Right renal cortex interstitium (tissue), 3 donors: ENCODE measurements around the gene ACTR3. TPM values are rescaled to one million over a fixed set of nuclear protein-coding genes. Genes with fewer than 3 reads are reported as not detected.
"Not testable (repeated sequence)": the region's sequence is repeated elsewhere in the genome, so short reads cannot be mapped to it uniquely, and the experiment has no call there.

Experiments used
- DNase-seq, 3 donors: peaks; one replicate each; pipeline ENCODE4 v3.0.0-alpha.2; 2013; ENCODE audit warnings: low read depth in 3 of 3, low spot score in 2 of 3
- polyA plus RNA-seq, 3 donors: library from polyadenylated mRNA; unstranded; fragments of 120-200 nt; gene quantifications; one replicate each; pipeline ENCODE4 v1.2.1, GENCODE V29; 2013; ENCODE audit not compliant: insufficient read length in 3 of 3

The ACTR3 gene
- polyA plus RNA-seq, 3 donors: 173 to 180 (median 179) TPM

GRCh38 chr2:113899166-113899565, 9.3 kb downstream of the ACTR3 start:
- DNase-seq: no peak

- no peak for DNase-seq
These were observed 12.1 kb downstream of the ACTR3 start for GRCh38 chr2:113901943-113902342.

DNA sequence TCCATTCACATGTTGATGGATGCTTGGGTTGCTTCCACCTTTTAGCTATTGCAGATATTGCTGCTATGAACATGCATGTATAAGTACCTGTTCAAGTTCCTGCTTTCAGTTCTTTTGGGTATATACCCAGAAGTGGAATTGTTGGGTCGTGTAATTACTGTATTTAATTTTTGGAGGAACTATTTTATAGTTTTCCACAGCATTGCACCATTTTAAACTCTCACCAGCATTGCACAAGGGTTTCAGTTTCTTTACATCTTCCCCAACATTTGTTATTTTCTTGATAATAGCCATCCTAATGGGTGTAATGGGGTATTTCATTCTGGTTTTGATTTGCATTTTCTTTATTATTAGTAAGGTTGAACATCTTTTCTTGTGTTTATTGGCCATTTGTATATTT, 16.0 kb downstream of the ACTR3 start:
- no peak for DNase-seq

DNA sequence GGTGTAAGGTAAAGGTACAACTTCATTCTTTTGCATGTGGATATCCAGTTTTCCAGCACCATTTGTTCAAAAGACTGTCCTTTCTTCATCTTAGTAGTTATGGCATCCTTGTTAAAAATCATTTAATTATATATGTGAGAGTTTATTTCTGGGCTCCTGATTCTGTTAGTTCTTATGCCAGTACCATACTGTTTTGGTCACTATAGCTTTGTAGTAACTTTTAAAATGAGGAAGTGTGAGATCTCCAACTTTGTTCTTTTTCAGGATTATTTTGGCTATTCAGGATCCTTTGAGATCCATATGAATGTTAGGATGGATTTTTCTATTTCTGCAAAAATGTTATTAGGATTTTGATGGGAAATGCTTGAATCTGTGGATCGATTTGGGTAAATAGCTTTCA, 16.8 kb downstream of the ACTR3 start:
- no peak for DNase-seq

GRCh38 chr2:113907297-113907696, 17.4 kb downstream of the ACTR3 start:
- DNase-seq: no peak

DNA sequence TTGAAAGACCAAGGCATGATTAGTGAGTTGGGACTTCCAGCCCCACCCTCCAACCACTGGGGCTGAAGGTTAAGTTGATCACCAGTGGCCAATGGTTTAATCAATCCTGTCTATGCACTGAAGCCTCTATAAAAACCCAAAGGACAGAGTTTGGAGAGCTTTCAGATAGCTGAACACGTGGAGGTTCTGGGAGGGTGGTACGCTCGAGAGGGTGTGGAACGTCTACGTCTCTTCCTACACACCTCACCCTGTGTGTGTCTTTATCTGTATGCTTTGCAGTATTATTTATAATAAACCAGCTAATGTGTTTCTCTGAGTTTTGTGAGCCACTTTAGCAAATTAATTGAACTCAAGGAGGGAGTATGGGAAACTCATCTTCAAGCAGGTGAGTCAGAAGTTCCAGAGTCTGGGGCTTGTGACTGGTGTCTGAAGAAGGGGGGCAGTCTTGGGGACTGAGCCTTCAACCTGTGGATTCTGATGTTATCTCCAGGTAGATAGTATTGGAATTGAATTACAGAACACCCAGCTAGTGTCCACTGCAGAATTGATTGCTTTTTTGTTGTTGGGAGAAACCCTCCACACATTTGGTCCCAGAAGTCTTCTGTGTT, 20.3 kb downstream of the ACTR3 start:
- no peak for DNase-seq

GRCh38 chr2:113910967-113911678, 21.2 kb downstream of the ACTR3 start:
- no peak for DNase-seq

DNA sequence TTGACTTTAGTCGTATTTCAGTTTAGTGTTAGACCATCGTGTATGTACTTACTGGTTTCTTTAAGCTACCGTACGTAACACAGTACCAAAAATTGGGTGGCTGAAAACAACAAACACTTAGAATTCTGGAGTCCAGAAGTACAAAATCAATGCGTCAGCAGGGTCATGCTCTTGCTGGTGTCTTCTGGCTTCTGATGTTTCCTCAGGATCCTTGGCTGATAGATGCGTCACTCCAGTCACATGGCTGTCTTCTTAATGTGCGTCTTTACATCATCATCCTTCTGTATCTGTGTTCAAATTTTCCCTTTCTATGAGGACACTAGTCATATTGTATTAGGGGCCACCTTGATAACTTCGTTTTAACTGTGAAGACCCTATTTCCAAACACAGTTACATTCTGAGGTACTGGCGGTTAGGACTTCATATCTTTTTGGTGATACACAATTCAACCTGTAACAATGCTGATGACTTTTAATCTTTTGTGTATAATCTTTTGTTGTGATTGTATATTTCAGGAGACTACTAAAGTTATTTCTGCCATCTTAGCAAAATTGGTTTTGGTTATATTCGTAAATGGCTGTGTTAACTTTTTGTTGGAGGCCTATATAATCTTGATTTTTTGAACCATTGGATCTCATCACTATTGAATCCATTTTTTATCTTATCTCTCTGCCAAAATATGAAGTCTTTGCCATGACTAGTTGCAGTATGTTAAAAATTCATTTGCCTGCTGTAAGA, 25.4 kb downstream of the ACTR3 start:
- DNase-seq: no peak

- DNase-seq: no peak
These were observed 28.3 kb downstream of the ACTR3 start for GRCh38 chr2:113918229-113918628.

GRCh38 chr2:113920996-113921395, 31.1 kb downstream of the ACTR3 start:
- no peak for DNase-seq

GRCh38 chr2:113922335-113922734, 32.4 kb downstream of the ACTR3 start:
- DNase-seq: no peak

DNA sequence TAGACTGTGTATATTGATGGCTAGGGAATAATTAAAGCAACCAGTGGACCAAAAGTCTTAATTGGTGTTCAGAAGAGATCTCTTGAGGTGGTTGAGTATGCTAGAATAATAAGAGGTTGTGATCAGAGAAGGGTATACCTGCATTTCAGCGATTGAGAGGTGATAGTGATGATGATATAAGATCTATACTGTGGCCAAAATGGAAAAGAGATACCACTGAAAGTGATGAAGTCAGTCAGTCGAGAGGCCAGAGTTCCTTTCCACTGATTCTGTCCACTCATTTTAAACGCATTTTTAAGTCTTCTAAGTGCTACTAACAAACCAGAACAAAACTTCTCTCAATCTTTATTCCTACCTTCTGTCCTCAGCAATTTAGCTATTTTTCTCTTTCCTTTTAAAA, 32.9 kb downstream of the ACTR3 start:
- DNase-seq: no peak

DNA sequence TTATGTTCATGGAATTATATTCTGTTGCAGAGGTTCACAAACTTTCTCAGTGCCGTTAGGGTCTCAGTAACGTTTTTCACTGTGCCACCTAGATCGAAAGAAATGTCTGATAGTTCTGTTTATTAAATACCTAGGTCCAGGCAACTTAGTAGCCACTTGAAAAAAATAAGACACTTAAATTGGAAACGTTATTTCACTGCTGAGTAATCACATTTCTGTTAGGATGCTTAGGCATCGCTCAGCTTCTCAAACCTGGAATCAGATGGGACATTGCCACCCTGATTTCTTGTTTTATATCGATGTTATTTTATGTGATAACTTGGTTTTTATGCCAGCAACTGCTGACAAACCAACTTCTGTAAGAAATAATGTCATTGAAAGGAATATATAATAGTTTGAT, 36.0 kb downstream of the ACTR3 start:
- DNase-seq: no peak

GRCh38 chr2:113926314-113926713, 36.4 kb downstream of the ACTR3 start:
- no peak for DNase-seq

- no peak for DNase-seq
These were observed 40.6 kb downstream of the ACTR3 start for GRCh38 chr2:113930448-113930847.

DNA sequence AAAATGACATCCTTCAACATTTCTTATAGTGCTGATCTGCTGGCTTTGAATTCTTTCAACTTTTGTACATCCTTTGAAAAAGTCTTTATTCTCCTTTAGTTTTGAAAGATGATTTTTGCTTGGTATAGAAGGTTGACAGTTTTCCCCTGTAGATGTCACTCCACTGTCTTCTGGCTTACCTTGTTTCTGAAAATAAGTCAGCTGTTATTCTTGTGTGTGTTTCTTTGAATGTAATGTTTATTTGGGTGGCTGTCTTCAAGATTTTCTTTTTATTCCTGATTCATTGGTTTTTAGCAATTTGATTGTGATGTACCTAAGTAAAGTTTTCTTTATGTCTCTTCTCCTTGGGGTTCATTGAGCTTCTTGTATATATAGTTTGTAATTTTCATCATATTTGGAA, 47.6 kb downstream of the ACTR3 start:
- DNase-seq: no peak

DNA sequence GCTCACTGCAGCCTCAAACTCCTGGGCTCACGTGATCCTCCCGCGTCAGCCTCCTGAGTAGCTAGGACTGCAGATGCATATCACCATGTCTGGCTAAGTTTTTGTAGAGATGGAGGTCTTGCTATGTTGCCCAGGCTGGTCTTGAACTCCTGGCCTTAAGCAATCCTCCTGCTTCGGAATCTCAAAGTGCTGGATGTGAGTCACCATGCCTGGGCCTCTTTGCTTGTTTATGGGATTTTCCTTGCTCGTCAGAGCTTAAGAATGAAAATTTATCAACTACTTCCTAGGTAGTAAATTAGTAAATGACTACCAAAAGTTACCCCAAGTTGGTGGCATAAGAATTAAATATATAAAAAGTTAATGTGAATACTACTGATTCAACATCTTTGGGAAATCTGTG, 51.0 kb downstream of the ACTR3 start:
- no peak for DNase-seq

- not testable (repeated sequence) for DNase-seq
These were observed 55.9 kb downstream of the ACTR3 start for GRCh38 chr2:113945784-113946183.

DNA sequence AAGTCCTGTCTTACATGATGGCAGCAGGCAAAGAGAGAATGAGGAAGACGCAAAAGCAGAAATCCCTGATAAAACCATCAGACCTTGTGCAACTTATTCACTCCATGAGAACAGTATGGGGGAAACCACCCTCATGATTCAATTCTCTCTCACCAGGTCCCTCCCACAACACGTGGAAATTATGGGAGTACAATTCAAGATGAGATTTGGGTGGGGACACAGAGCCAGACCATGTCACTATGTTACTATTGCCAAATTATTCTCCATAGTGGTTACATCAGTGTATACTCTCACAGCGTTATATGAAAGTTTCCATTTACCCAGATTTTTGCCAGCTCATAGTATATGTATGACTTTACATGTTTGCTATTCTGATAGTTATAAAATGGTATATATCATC, 61.0 kb downstream of the ACTR3 start:
- not testable (repeated sequence) for DNase-seq

DNA sequence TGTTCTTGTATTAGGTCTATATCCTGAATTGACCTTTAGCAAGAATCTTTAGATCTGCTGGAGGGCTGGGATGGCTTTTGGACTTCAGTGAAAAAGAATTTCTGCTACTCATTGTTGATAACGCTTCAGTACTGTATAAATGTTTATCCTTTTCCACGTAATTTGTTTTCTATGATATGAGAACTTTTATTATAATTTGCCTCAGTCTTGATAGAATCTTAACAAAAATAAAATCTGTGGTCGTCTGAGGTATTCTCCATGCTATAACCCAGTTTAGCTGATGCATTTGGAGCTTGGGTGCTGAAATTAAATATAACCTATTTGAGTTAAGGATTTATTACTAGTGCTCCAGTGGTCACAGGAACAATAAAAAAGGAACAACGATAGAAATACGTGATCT, 71.1 kb downstream of the ACTR3 start:
- DNase-seq: no peak

GRCh38 chr2:113962692-113963480, 73.0 kb downstream of the ACTR3 start:
- DNase-seq: no peak
